Upper lobe of left lung (tissue), 6 donors: ENCODE results near the gene ARHGEF3. TPM values are rescaled to one million over a fixed set of nuclear protein-coding genes. Genes with fewer than 3 reads are reported as not detected.

Source experiments
- ATAC-seq, 2 donors: fragments of 200-7000 bp; cut with Tn5 transposase; one replicate each; pipeline ENCODE4 v1.9.1; 2022; ENCODE audit warnings: mild to moderate bottlenecking in 2 of 2, moderate library complexity in 2 of 2; ENCODE audit not compliant: low FRiP score in 2 of 2
- DNase-seq, 2 donors: peaks; one replicate each; pipeline ENCODE4 v3.0.0-alpha.2; 2019 to 2020
- H3K27ac ChIP-seq, 4 donors: fragments of 200-600 bp; sonication (generic); one replicate each; pipeline ENCODE4 v1.5.1; 2016 to 2019
- H3K27me3 ChIP-seq, 4 donors: fragments of 200-600 bp; sonication (generic); one replicate each; pipeline ENCODE4 v1.5.1; 2017 to 2019
- H3K36me3 ChIP-seq, 4 donors: fragments of 200-600 bp; sonication (generic); one replicate each; pipeline ENCODE4 v1.5.1; 2016 to 2019
- H3K4me1 ChIP-seq, 4 donors: fragments of 200-600 bp; sonication (generic); one replicate each; pipeline ENCODE4 v1.5.1; 2018 to 2019
- H3K4me3 ChIP-seq, 4 donors: fragments of 200-600 bp; sonication (generic); one replicate each; pipeline ENCODE4 v1.5.1; 2017 to 2019; ENCODE audit warnings: mild to moderate bottlenecking in 2 of 4, moderate library complexity in 1 of 4
- H3K9me3 ChIP-seq, 4 donors: fragments of 200-600 bp; sonication (generic); one replicate each; pipeline ENCODE4 v1.5.1; 2018 to 2019
- EP300 ChIP-seq, 4 donors: sonication (generic); formaldehyde crosslinking; IDR thresholded peaks; one replicate each; pipeline ENCODE4 v1.5.1; 2017; ENCODE audit warnings: antibody characterized with exemption in 4 of 4, control low read depth in 2 of 4
- POLR2A ChIP-seq, 4 donors: fragments of 450-650 bp; IDR thresholded peaks; one replicate each; pipeline ENCODE4 v1.5.1; 2016 to 2017; ENCODE audit warnings: antibody characterized with exemption in 4 of 4, mild to moderate bottlenecking in 2 of 4
- POLR2AphosphoS5 ChIP-seq, 2 donors: sonication (generic); formaldehyde crosslinking; IDR thresholded peaks; one replicate each; pipeline ENCODE4 v1.5.1; 2017; ENCODE audit warnings: antibody characterized with exemption in 2 of 2
- WGBS, 2 donors: methylation state at CpG; one replicate each; pipeline ENCODE4 v1.1.5; 2017 to 2018; 5-methylcytosine and 5-hydroxymethylcytosine counted together
- total RNA-seq, 6 donors: library from RNA; depleted of rRNA in 4 of 6; stranded (reverse); fragments of >200 nt in 4 of 6; gene quantifications; one replicate each; pipeline versions ENCODE4 v1.1.0 to v1.2.1, GENCODE V29; 2016 to 2021
- TF ChIP-seq, protein P1 (sequence below), 6 experiments: fragments of 450-650 bp in 4 of 6; fragments of 200-600 bp in 2 of 6; sonication (generic) in 2 of 6; IDR thresholded peaks; one replicate each; pipeline ENCODE4 v1.5.1; 2016 to 2019; ENCODE audit warnings: antibody characterized with exemption in 6 of 6
- donor health status: DM: no; HTN: no; CAD: no; lungs with moderate emphysema.
- donor health status: DM: no; HTN: yes; CAD: no; lungs with severe emphysema.

The ARHGEF3 gene
- total RNA-seq, 6 donors from 2014 or later = 26.6 to 38.9 (median 30.0) TPM

DNA sequence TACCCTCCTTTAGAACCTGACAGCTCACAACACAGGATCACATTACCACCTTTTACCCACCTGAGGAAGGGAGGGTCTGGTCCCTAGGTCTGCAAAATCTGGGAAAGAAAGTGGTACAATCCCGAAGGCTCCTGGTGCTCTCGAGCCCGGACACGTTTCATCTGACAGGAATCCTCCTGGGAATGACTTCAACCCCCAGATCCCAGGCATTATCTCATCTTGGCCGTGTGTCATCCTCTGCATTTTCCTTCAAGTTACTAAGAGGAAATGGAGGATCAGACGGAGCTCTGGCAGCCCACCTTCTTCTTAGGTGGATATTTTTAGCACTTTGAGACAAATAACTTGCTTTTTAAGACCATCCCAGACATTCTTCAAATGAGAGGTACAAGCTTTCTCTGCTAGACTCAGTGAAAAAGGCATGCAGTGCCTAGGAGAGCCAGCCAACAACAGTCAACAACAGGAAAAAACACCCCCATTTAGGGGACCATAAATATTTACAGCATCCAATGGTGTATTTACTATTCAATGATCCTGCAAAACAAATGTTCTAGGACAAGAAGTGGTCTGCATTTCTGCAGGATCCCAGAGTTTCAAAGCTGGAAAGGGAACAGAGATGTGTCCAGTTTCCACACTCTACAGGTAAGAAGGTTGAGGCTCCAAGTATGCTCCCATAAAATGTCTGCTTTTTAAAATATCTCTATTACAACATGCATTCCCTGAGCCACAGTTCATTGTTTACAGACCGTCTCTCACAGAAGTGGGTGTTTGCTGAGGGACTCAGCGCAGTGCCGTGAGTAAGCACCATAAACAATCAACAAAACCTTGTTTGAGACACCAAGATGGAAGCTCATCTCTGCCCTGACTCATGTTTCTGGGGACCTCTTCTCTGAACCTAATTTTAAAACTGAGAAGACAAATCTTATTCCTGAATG is 38.3 kb upstream of the ARHGEF3 start:
- Histone ChIP-seq H3K36me3 (no peaks in the 10 kb centered on the region), H3K4me3 (peak overlapping the region in 1 of 4 donors; percentile 16), H3K27me3 (no peaks in the 10 kb centered on the region), H3K4me1 (no peaks in the 10 kb centered on the region), H3K9me3 (no peaks in the 10 kb centered on the region), H3K27ac (peak overlapping the region in 1 of 4 donors; percentile 17)
- DNase-seq = no peak
- no peak for ATAC-seq
- WGBS, 2 donors = 61 to 67% methylated on average over 9 of the region's 9 CpGs
- TF ChIP-seq POLR2AphosphoS5 (IDR thresholded peaks at IDR 0.05) = no peak
- TF ChIP-seq, protein P1, sequence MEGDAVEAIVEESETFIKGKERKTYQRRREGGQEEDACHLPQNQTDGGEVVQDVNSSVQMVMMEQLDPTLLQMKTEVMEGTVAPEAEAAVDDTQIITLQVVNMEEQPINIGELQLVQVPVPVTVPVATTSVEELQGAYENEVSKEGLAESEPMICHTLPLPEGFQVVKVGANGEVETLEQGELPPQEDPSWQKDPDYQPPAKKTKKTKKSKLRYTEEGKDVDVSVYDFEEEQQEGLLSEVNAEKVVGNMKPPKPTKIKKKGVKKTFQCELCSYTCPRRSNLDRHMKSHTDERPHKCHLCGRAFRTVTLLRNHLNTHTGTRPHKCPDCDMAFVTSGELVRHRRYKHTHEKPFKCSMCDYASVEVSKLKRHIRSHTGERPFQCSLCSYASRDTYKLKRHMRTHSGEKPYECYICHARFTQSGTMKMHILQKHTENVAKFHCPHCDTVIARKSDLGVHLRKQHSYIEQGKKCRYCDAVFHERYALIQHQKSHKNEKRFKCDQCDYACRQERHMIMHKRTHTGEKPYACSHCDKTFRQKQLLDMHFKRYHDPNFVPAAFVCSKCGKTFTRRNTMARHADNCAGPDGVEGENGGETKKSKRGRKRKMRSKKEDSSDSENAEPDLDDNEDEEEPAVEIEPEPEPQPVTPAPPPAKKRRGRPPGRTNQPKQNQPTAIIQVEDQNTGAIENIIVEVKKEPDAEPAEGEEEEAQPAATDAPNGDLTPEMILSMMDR (IDR thresholded peaks at IDR 0.05) = no peak
- no peak for TF ChIP-seq POLR2A (IDR thresholded peaks at IDR 0.05)
- TF ChIP-seq EP300 (IDR thresholded peaks at IDR 0.05) = no peak

DNA sequence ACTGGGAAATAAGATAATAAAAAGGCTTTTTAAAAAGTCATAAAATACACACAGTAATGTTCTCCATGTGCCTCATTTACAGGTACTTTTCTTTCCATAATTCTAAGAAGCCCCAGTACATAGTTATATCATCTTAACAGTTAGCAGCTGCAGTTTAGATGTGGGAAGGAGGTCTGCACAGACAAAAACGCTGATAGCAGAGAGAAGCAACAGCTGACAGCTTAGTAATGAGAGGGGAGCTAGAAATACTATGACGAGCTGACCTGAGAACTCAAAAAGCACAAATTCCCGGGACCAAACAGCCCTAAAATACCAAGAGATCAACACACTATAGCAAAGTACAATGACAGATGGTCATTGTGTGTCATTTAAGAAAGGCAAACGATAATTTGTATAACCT is 36.7 kb upstream of the ARHGEF3 start:
- Histone ChIP-seq H3K9me3 (no peaks in the 10 kb centered on the region), H3K27me3 (no peaks in the 10 kb centered on the region), H3K36me3 (no peaks in the 10 kb centered on the region), H3K4me1 (no peaks in the 10 kb centered on the region), H3K4me3 (no peak overlapping the region), H3K27ac (no peak overlapping the region)
- DNase-seq (no peak), ATAC-seq (no peak)
- 66 to 77% methylated on average over 4 of the region's 4 CpGs for WGBS, 2 donors
- TF ChIP-seq POLR2AphosphoS5 (IDR thresholded peaks at IDR 0.05) (no peak), EP300 (IDR thresholded peaks at IDR 0.05) (no peak), POLR2A (IDR thresholded peaks at IDR 0.05) (no peak)

DNA sequence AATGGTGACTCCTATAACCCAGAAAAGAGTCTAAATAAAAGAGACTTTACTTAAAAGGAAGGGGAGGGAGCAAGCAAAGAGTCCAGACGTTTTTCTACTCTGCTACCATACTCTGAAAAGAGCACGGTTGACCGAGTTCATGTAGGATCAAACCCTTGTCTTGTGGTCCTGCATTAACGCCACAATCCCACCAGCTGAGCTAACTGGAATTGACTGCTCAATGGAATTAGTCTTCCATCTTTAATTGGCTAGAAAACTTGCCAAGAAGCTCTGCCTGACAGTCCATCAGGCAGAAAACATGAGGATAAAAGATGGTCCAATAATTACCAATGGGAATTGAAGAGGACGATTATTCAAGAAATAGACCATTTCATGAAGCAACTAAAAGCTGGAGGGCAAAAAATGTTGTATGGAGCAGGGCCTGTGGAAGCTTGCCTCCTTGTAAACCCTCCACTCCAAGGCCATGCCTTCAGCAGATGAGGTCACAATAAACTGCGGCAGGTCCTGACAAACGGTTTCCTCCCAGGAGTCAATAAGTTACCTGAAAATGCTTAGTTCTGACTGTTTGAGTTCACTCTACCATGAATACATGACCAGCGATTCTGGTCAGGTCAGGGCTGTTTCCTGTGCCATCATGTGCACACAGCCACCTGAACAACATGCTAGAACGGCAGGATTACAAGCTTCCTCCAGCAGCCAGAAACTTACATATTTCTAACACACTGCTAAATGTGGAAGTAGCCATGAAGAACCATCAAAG is 35.6 kb upstream of the ARHGEF3 start:
- Histone ChIP-seq H3K9me3 (no peaks in the 10 kb centered on the region), H3K4me3 (no peak overlapping the region), H3K36me3 (no peaks in the 10 kb centered on the region), H3K4me1 (no peaks in the 10 kb centered on the region), H3K27me3 (no peaks in the 10 kb centered on the region), H3K27ac (no peak overlapping the region)
- ATAC-seq = no peak
- WGBS, 2 donors = 74 to 85% methylated on average over 9 of the region's 9 CpGs
- DNase-seq = no peak
- TF ChIP-seq EP300 (IDR thresholded peaks at IDR 0.05) (no peak), POLR2A (IDR thresholded peaks at IDR 0.05) (no peak), POLR2AphosphoS5 (IDR thresholded peaks at IDR 0.05) (no peak)
- TF ChIP-seq, protein P1 (IDR thresholded peaks at IDR 0.05) = no peak

DNA sequence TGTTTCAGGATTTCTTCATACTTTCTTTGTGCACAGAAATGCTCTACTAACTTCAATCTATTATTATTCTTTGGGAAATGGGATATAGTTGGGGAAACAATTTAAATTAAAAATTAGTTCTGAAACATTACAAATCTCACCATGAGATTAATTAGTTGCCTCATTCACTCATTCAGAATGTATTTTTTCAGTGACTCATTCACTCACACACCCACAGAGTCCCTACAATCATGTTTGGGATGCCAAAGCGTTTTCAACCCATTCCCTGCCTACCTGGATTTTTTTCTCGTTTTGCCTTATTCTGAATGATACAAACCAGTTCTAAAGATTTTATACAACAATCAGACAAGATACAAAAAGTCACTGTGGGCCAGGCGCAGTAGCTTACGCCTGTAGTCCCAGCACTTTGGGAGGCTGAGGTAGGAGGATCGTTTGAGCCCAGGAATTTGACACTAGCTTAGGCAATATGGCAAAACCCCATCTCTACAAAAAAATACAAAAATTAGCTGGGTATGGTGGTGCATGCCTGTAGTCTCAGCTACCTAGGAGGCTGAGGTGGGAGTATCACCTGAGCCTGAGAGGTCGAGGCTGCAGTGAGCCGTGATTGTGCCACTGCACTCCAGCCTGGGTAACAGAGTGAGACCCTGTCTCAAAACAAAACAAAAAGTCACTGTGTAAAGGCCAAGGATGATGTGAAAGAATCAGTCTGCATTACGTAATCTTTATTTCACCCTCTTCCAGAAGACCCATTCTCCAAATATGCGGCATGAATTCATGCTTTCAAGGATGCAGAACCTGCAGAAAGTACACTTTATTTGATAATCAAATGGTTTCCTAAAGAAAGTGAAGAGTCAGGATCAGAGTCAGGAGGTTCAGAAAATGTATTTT is 34.8 kb upstream of the ARHGEF3 start:
- DNase-seq = no peak
- WGBS, 2 donors = 84 to 86% methylated on average over 9 of the region's 9 CpGs
- H3K4me3 ChIP-seq = no peak overlapping the region
- H3K4me1 ChIP-seq = no peaks in the 10 kb centered on the region
- H3K36me3 ChIP-seq = no peaks in the 10 kb centered on the region
- no peaks in the 10 kb centered on the region for H3K27me3 ChIP-seq
- H3K9me3 ChIP-seq = no peaks in the 10 kb centered on the region
- no peak overlapping the region for H3K27ac ChIP-seq
- no peak for ATAC-seq
- TF ChIP-seq, protein P1 (IDR thresholded peaks at IDR 0.05) = no peak
- TF ChIP-seq POLR2AphosphoS5 (IDR thresholded peaks at IDR 0.05) = no peak
- no peak for TF ChIP-seq POLR2A (IDR thresholded peaks at IDR 0.05)
- TF ChIP-seq EP300 (IDR thresholded peaks at IDR 0.05) = no peak
